Skeletal muscle tissue (tissue), 4 donors: ENCODE measurements around the gene TPR. TPM values are rescaled to one million over a fixed set of nuclear protein-coding genes. Genes with fewer than 3 reads are reported as not detected.
A peak's percentile ranks its signal among the peaks of the same experiment; 100 is the strongest.
"Not testable (repeated sequence)": the region's sequence is repeated elsewhere in the genome, so short reads cannot be mapped to it uniquely, and the experiment has no call there.

Source experiments
- H3K27ac ChIP-seq: one replicate; pipeline ENCODE4 v1.7.0; 2013; ENCODE audit warnings: mild to moderate bottlenecking, low read depth, low read length, inconsistent platforms
- H3K27me3 ChIP-seq, 3 donors: one replicate each; pipeline ENCODE4 v1.7.0; 2013; ENCODE audit warnings: low read length in 3 of 3; ENCODE audit not compliant: control insufficient read depth in 3 of 3, insufficient read depth in 3 of 3
- H3K36me3 ChIP-seq, 3 donors: one replicate each; pipeline ENCODE4 v1.7.0; 2013; ENCODE audit warnings: low read length in 3 of 3; ENCODE audit not compliant: control insufficient read depth in 3 of 3, insufficient read depth in 3 of 3
- H3K4me1 ChIP-seq, 3 donors: one replicate each; pipeline ENCODE4 v1.7.0; 2013; ENCODE audit warnings: low read length in 3 of 3, mild to moderate bottlenecking in 3 of 3; ENCODE audit not compliant: control insufficient read depth in 3 of 3, insufficient read depth in 3 of 3
- H3K4me3 ChIP-seq, 3 donors: one replicate each; pipeline ENCODE4 v1.7.0; 2013; ENCODE audit warnings: low read length in 3 of 3
- H3K9ac ChIP-seq, 3 donors: one replicate each; pipeline ENCODE4 v1.7.0; 2013; ENCODE audit warnings: low read length in 3 of 3, mild to moderate bottlenecking in 3 of 3, moderate library complexity in 2 of 3, low read depth in 1 of 3
- H3K9me3 ChIP-seq, 3 donors: one replicate each; pipeline ENCODE4 v1.7.0; 2013; ENCODE audit warnings: low read length in 3 of 3; ENCODE audit not compliant: control insufficient read depth in 3 of 3
- total RNA-seq: library from RNA; depleted of rRNA; stranded (reverse); fragments of >200 nt; gene quantifications from one replicate; pipeline ENCODE4 v1.2.3, GENCODE V29; 2014
- donor health status: Osteomylitis.

TPR gene
- total RNA-seq, 1 donor from 2014 or later, result 51.1 TPM

GRCh38 chr1:186401446-186401845, 26.4 kb upstream of the TPR start:
- H3K36me3 ChIP-seq, result peaks cover 9 to 31% (median 21%) of the 10 kb centered on the region in 3 donors

GRCh38 chr1:186392711-186393110, 17.7 kb upstream of the TPR start:
- H3K9me3 ChIP-seq, H3K4me1 ChIP-seq, H3K27ac ChIP-seq, H3K4me3 ChIP-seq, H3K9ac ChIP-seq, H3K27me3 ChIP-seq: not testable (repeated sequence)
- H3K36me3 ChIP-seq, result peaks cover 9 to 67% (median 41%) of the 10 kb centered on the region in 3 donors

More at GRCh38 chr1:186401446-186401845, 26.4 kb upstream of the TPR start:
- not testable (repeated sequence) for H3K9me3 ChIP-seq, H3K4me1 ChIP-seq, H3K27me3 ChIP-seq, H3K4me3 ChIP-seq, H3K9ac ChIP-seq, H3K27ac ChIP-seq

GRCh38 chr1:186391841-186392240, 16.8 kb upstream of the TPR start:
- Histone ChIP-seq H3K9ac (no peak overlapping the region), H3K9me3 (no peaks in the 10 kb centered on the region), H3K27me3 (no peaks in the 10 kb centered on the region), H3K36me3 (peaks cover 9 to 63% (median 34%) of the 10 kb centered on the region in 3 donors), H3K4me3 (no peak overlapping the region), H3K27ac (no peak overlapping the region), H3K4me1 (no peaks in the 10 kb centered on the region)

- Histone ChIP-seq H3K9ac (no peak overlapping the region), H3K4me3 (no peak overlapping the region), H3K27me3 (no peaks in the 10 kb centered on the region), H3K9me3 (no peaks in the 10 kb centered on the region), H3K27ac (no peak overlapping the region), H3K4me1 (no peaks in the 10 kb centered on the region), H3K36me3 (peaks cover 9 to 57% (median 32%) of the 10 kb centered on the region in 3 donors)
These were observed 15.9 kb upstream of the TPR start for GRCh38 chr1:186390925-186391324.

GRCh38 chr1:186386725-186387383, 11.8 kb upstream of the TPR start:
- H3K4me3 ChIP-seq, result no peak overlapping the region

GRCh38 chr1:186375929-186376319, 871 bp upstream of the TPR start:
- Histone ChIP-seq H3K4me3 (peak overlapping the region; percentile 95 to 99 (median 97)), H3K9me3 (no peaks in the 10 kb centered on the region), H3K4me1 (peaks cover 5 to 17% (median 7%) of the 10 kb centered on the region in 3 donors), H3K27me3 (no peaks in the 10 kb centered on the region), H3K36me3 (peaks cover 2 to 20% (median 12%) of the 10 kb centered on the region in 3 donors), H3K9ac (peak overlapping the region; percentile 92 to 98 (median 98)), H3K27ac (peak overlapping the region; percentile 97)

More at GRCh38 chr1:186386725-186387383, 11.8 kb upstream of the TPR start:
- Histone ChIP-seq H3K36me3 (peaks cover 2 to 37% (median 24%) of the 10 kb centered on the region in 3 donors), H3K9ac (no peak overlapping the region), H3K27me3 (no peaks in the 10 kb centered on the region), H3K9me3 (no peaks in the 10 kb centered on the region), H3K4me1 (no peaks in the 10 kb centered on the region), H3K27ac (no peak overlapping the region)

- H3K9me3 ChIP-seq, result no peaks in the 10 kb centered on the region
- H3K4me3 ChIP-seq, result peak overlapping the region; percentile 95 to 99 (median 97)
- no peaks in the 10 kb centered on the region for H3K27me3 ChIP-seq
- H3K9ac ChIP-seq, result peak overlapping the region; percentile 92 to 98 (median 98)
- peak overlapping the region; percentile 97 for H3K27ac ChIP-seq
- peaks cover 2 to 26% (median 6%) of the 10 kb centered on the region in 3 donors for H3K36me3 ChIP-seq
- H3K4me1 ChIP-seq, result peaks cover 5 to 17% (median 7%) of the 10 kb centered on the region in 3 donors
These were observed 526 bp downstream of the TPR start for GRCh38 chr1:186374303-186375151.

GRCh38 chr1:186347837-186348691, 27.0 kb downstream of the TPR start:
- H3K4me3 ChIP-seq, H3K27me3 ChIP-seq, H3K9me3 ChIP-seq, H3K27ac ChIP-seq, H3K9ac ChIP-seq, H3K4me1 ChIP-seq: not testable (repeated sequence)
- H3K36me3 ChIP-seq, result peaks cover 27 to 79% (median 68%) of the 10 kb centered on the region in 3 donors

- H3K36me3 ChIP-seq, result peaks cover 12 to 84% (median 77%) of the 10 kb centered on the region in 3 donors
- H3K27ac ChIP-seq, result no peak overlapping the region
- no peaks in the 10 kb centered on the region for H3K27me3 ChIP-seq
- H3K4me3 ChIP-seq, result no peak overlapping the region
- H3K9ac ChIP-seq, result no peak overlapping the region
- H3K9me3 ChIP-seq, result no peaks in the 10 kb centered on the region
- no peaks in the 10 kb centered on the region for H3K4me1 ChIP-seq
These were observed 34.3 kb downstream of the TPR start for GRCh38 chr1:186340772-186341171.
